ENCODE results near the gene CIART. TPM values are rescaled to one million over a fixed set of nuclear protein-coding genes. Genes with fewer than 3 reads are reported as not detected.

Gene CIART
- polyA plus RNA-seq, 1 experiment: 9.4 TPM

GRCh38 chr1:150280138-150280707 lies 2.1 kb upstream of the CIART start:
- ChIA-PET CTCF (interaction anchor here (0.6 to 7.7 kb wide), 4 partner anchors 8 to 29 kb away, joined by 3 to 165 read pairs (median 24); partner anchors contain the start of genes C1orf54 and CA14), POLR2A (interaction anchor here (0.6 kb wide), 1 partner anchor 18 kb away, joined by 5 read pairs; no protein-coding TSS in a partner anchor)
- H3K4me3 ChIP-seq (ENCODE audit: low read depth, low read length): no peak overlapping the region
- TF ChIP-seq CTCF (IDR thresholded peaks at IDR 0.05; ENCODE audit: low read depth, low read length): no peak
- no peak overlapping the region for H3K27ac ChIP-seq (ENCODE audit: low read depth, low read length)
- no peak for DNase-seq (ENCODE audit: low read depth, low spot score)
- H3K27me3 ChIP-seq (ENCODE audit: control insufficient read depth, insufficient read depth, low read length): no peaks in the 10 kb centered on the region
- H3K9me3 ChIP-seq (ENCODE audit: control insufficient read depth, insufficient read depth, low read length): no peaks in the 10 kb centered on the region; the same call in 1 of the 2 replicates

GRCh38 chr1:150281221-150281757 lies 1.1 kb upstream of the CIART start:
- ChIA-PET POLR2A (interaction anchor here (1.2 to 1.7 kb wide), 2 partner anchors 9 to 25 kb away, joined by 3 to 6 read pairs; partner anchors contain the start of gene C1orf54), CTCF (interaction anchor here (0.6 to 7.7 kb wide), 10 partner anchors 9 to 111 kb away, joined by 3 to 165 read pairs (median 5); partner anchors contain the start of genes APH1A, C1orf54 and CA14)
- DNase-seq (ENCODE audit: low read depth, low spot score): no peak
- Histone ChIP-seq H3K27me3 (ENCODE audit: control insufficient read depth, insufficient read depth, low read length) (no peaks in the 10 kb centered on the region), H3K9me3 (ENCODE audit: control insufficient read depth, insufficient read depth, low read length) (no peaks in the 10 kb centered on the region; the same call in 1 of the 2 replicates), H3K27ac (ENCODE audit: low read depth, low read length) (peak overlapping the region; percentile 77), H3K4me3 (ENCODE audit: low read depth, low read length) (peak overlapping the region; percentile 67)
- TF ChIP-seq CTCF (IDR thresholded peaks at IDR 0.05; ENCODE audit: low read depth, low read length): peak; percentile 80

GRCh38 chr1:150282558-150282958 lies 204 bp downstream of the CIART start:
- no peak for TF ChIP-seq CTCF (IDR thresholded peaks at IDR 0.05; ENCODE audit: low read depth, low read length)
- peak overlapping the region; percentile 3 for H3K27ac ChIP-seq (ENCODE audit: low read depth, low read length)
- no peaks in the 10 kb centered on the region for H3K27me3 ChIP-seq (ENCODE audit: control insufficient read depth, insufficient read depth, low read length)
- POLR2A ChIA-PET: interaction anchor here (0.6 to 1.7 kb wide), 3 partner anchors 10 to 345 kb away, joined by 3 to 7 read pairs (median 6); partner anchors contain the start of genes APH1A and C1orf54
- CTCF ChIA-PET: interaction anchor here (0.6 to 3.5 kb wide), 4 partner anchors 10 to 251 kb away, joined by 3 to 44 read pairs (median 6); partner anchors contain the start of gene C1orf54
- H3K4me3 ChIP-seq (ENCODE audit: low read depth, low read length): peak overlapping the region; percentile 77
- no peaks in the 10 kb centered on the region; the same call in 1 of the 2 replicates for H3K9me3 ChIP-seq (ENCODE audit: control insufficient read depth, insufficient read depth, low read length)
- DNase-seq (ENCODE audit: low read depth, low spot score): no peak

- no peak for DNase-seq (ENCODE audit: low read depth, low spot score)
- no peak overlapping the region for H3K27ac ChIP-seq (ENCODE audit: low read depth, low read length)
- no peaks in the 10 kb centered on the region for H3K27me3 ChIP-seq (ENCODE audit: control insufficient read depth, insufficient read depth, low read length)
- no peak for TF ChIP-seq CTCF (IDR thresholded peaks at IDR 0.05; ENCODE audit: low read depth, low read length)
- no peaks in the 10 kb centered on the region; the same call in 1 of the 2 replicates for H3K9me3 ChIP-seq (ENCODE audit: control insufficient read depth, insufficient read depth, low read length)
- CTCF ChIA-PET: interaction anchor here (1.3 to 3.5 kb wide), 2 partner anchors 11 to 27 kb away, joined by 10 to 44 read pairs; partner anchors contain the start of gene C1orf54
- POLR2A ChIA-PET: no interaction called here
- H3K4me3 ChIP-seq (ENCODE audit: low read depth, low read length): peak overlapping the region; percentile 77
Measured at GRCh38 chr1:150283260-150283659, 906 bp downstream of the CIART start.

- Histone ChIP-seq H3K27me3 (ENCODE audit: control insufficient read depth, insufficient read depth, low read length) (no peaks in the 10 kb centered on the region), H3K9me3 (ENCODE audit: control insufficient read depth, insufficient read depth, low read length) (no peaks in the 10 kb centered on the region), H3K4me3 (ENCODE audit: low read depth, low read length) (no peak overlapping the region), H3K27ac (ENCODE audit: low read depth, low read length) (no peak overlapping the region)
- no peak for TF ChIP-seq CTCF (IDR thresholded peaks at IDR 0.05; ENCODE audit: low read depth, low read length)
- DNase-seq (ENCODE audit: low read depth, low spot score): no peak
- ChIA-PET POLR2A (interaction anchor here (0.7 kb wide), 1 partner anchor 13 kb away, joined by 3 read pairs; no protein-coding TSS in a partner anchor), CTCF (interaction anchor here (1.0 kb wide), 1 partner anchor 15 kb away, joined by 4 read pairs; no protein-coding TSS in a partner anchor)
Measured at GRCh38 chr1:150288382-150288781, 6.0 kb downstream of the CIART start.

Data from AG04450 (cell line).